ENCODE data around the gene ATP13A3. TPM values are rescaled to one million over a fixed set of nuclear protein-coding genes. Genes with fewer than 3 reads are reported as not detected.

The ATP13A3 gene
- total RNA-seq, 2 experiments from 2014 or later = 79.5 to 84.5 TPM

DNA sequence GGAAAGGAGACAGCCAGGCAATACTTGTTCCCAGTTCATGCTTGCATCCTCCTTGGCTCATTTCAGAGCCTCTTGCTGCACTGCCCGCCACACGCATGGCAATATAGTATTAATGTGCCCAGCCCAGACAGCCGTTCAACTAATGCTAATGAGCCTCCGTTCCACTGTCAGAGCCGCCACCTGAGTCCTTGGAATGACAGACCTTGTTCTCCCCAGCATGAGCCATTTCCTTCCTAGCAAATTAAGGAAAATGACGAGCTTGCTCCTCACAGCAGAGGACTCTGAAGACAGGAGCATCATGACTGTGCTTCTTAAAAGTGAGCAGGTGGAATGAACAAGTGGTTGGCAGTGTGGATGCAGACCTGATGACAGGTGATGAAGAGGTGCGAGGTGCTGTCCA is 106.5 kb downstream of the ATP13A3 start:
- ChIA-PET POLR2A (no interaction called here), CTCF (ENCODE audit: unreplicated experiment) (no interaction called here)
- intact Hi-C loops (cut with micrococcal nuclease; ENCODE audit: unreplicated experiment) = no loop called here
- Histone ChIP-seq H3K9me3 (ENCODE audit: low read length) (no peaks in the 10 kb centered on the region), H3K9me2 (ENCODE audit: insufficient read depth, low read length) (no peaks in the 10 kb centered on the region), H3K4me3 (ENCODE audit: low read depth, low read length, poor library complexity, severe bottlenecking) (no peak overlapping the region), H3K27ac (ENCODE audit: low read depth, low read length, poor library complexity, severe bottlenecking) (no peak overlapping the region), H3K36me3 (ENCODE audit: insufficient read depth, low read length) (no peaks in the 10 kb centered on the region), H4K20me1 (ENCODE audit: insufficient read depth, low read length) (no peaks in the 10 kb centered on the region), H3K4me2 (ENCODE audit: low read length) (no peak overlapping the region), H3K79me2 (ENCODE audit: insufficient read depth, low read depth, low read length) (no peaks in the 10 kb centered on the region), H2AFZ (ENCODE audit: low read length) (no peak overlapping the region), H3K4me1 (ENCODE audit: insufficient read depth, low read length, poor library complexity, severe bottlenecking) (no peaks in the 10 kb centered on the region)
- BruUV-seq (replicated peaks) = no TSS peak
- TF ChIP-seq EZH2phosphoT487 (IDR thresholded peaks at IDR 0.05; ENCODE audit: borderline replicate concordance, low read depth, low read length) = no peak
- TF ChIP-seq, protein P1, sequence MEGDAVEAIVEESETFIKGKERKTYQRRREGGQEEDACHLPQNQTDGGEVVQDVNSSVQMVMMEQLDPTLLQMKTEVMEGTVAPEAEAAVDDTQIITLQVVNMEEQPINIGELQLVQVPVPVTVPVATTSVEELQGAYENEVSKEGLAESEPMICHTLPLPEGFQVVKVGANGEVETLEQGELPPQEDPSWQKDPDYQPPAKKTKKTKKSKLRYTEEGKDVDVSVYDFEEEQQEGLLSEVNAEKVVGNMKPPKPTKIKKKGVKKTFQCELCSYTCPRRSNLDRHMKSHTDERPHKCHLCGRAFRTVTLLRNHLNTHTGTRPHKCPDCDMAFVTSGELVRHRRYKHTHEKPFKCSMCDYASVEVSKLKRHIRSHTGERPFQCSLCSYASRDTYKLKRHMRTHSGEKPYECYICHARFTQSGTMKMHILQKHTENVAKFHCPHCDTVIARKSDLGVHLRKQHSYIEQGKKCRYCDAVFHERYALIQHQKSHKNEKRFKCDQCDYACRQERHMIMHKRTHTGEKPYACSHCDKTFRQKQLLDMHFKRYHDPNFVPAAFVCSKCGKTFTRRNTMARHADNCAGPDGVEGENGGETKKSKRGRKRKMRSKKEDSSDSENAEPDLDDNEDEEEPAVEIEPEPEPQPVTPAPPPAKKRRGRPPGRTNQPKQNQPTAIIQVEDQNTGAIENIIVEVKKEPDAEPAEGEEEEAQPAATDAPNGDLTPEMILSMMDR (conservative IDR thresholded peaks at IDR 0.05; ENCODE audit: low read length) = no peak
- no peak for DNase-seq (ENCODE audit: low spot score)

DNA sequence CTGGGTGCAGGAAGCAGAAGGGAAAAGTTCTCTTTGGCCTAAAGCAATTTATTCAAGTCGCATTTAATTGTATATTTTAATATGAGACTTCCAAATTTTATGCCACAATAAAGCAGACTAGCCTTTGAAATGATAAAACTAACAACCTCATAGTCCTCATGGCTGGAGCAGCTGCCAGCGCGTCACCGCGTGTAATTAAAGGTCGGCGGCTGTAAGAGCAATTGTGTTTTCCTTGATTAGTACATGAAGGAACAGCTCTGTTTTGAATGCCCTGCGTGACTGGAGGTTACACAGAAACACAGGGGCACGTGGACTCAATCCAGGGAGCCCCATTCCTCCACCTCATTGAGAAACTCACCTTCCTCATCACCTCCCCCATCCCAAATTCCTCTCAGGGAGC is 107.2 kb downstream of the ATP13A3 start:
- H3K27ac ChIP-seq (ENCODE audit: low read depth, low read length, poor library complexity, severe bottlenecking) = no peak overlapping the region
- H3K4me1 ChIP-seq (ENCODE audit: insufficient read depth, low read length, poor library complexity, severe bottlenecking) = no peaks in the 10 kb centered on the region
- no peak for TF ChIP-seq EZH2phosphoT487 (IDR thresholded peaks at IDR 0.05; ENCODE audit: borderline replicate concordance, low read depth, low read length)
- TF ChIP-seq, protein P1 (conservative IDR thresholded peaks at IDR 0.05; ENCODE audit: low read length) = no peak
- no peaks in the 10 kb centered on the region for H3K79me2 ChIP-seq (ENCODE audit: insufficient read depth, low read depth, low read length)
- H3K4me2 ChIP-seq (ENCODE audit: low read length) = no peak overlapping the region
- H3K9me3 ChIP-seq (ENCODE audit: low read length) = no peaks in the 10 kb centered on the region
- no peaks in the 10 kb centered on the region for H3K36me3 ChIP-seq (ENCODE audit: insufficient read depth, low read length)
- DNase-seq (ENCODE audit: low spot score) = no peak
- H3K9me2 ChIP-seq (ENCODE audit: insufficient read depth, low read length) = no peaks in the 10 kb centered on the region
- H4K20me1 ChIP-seq (ENCODE audit: insufficient read depth, low read length) = no peaks in the 10 kb centered on the region
- CTCF ChIA-PET (ENCODE audit: unreplicated experiment) = no interaction called here
- H2AFZ ChIP-seq (ENCODE audit: low read length) = no peak overlapping the region
- BruUV-seq (replicated peaks) = no TSS peak
- intact Hi-C loops (cut with micrococcal nuclease; ENCODE audit: unreplicated experiment) = no loop called here
- POLR2A ChIA-PET = no interaction called here
- H3K4me3 ChIP-seq (ENCODE audit: low read depth, low read length, poor library complexity, severe bottlenecking) = no peak overlapping the region

DNA sequence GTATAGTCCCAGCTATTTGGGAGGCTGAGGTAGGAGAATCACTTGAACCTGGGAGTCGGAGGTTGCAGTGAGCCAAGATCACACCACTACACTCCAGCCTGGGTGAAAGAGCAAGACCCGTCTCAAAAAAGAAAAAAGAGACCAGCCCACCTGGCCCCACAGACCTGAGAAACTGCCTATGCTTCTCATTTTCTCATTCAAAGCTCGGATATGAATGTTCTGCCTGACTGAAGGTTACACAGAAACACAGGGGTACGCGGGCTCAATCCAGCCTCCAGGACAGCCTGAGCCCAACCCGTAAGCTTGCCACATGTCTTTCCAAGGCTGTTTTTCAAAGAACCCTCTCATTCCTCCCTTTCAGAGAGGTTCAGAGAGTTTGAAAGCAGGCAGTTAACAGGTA is 107.6 kb downstream of the ATP13A3 start:
- H3K27ac ChIP-seq (ENCODE audit: low read depth, low read length, poor library complexity, severe bottlenecking) = no peak overlapping the region
- H3K4me3 ChIP-seq (ENCODE audit: low read depth, low read length, poor library complexity, severe bottlenecking) = no peak overlapping the region
- H3K79me2 ChIP-seq (ENCODE audit: insufficient read depth, low read depth, low read length) = no peaks in the 10 kb centered on the region
- no peak overlapping the region for H2AFZ ChIP-seq (ENCODE audit: low read length)
- no peaks in the 10 kb centered on the region for H4K20me1 ChIP-seq (ENCODE audit: insufficient read depth, low read length)
- H3K9me3 ChIP-seq (ENCODE audit: low read length) = no peaks in the 10 kb centered on the region
- ChIA-PET CTCF (ENCODE audit: unreplicated experiment) (no interaction called here), POLR2A (no interaction called here)
- H3K4me1 ChIP-seq (ENCODE audit: insufficient read depth, low read length, poor library complexity, severe bottlenecking) = no peaks in the 10 kb centered on the region
- intact Hi-C loops (cut with micrococcal nuclease; ENCODE audit: unreplicated experiment) = no loop called here
- no peaks in the 10 kb centered on the region for H3K36me3 ChIP-seq (ENCODE audit: insufficient read depth, low read length)
- BruUV-seq (replicated peaks) = no TSS peak
- no peak overlapping the region for H3K4me2 ChIP-seq (ENCODE audit: low read length)
- TF ChIP-seq, protein P1 (conservative IDR thresholded peaks at IDR 0.05; ENCODE audit: low read length) = no peak
- no peak for TF ChIP-seq EZH2phosphoT487 (IDR thresholded peaks at IDR 0.05; ENCODE audit: borderline replicate concordance, low read depth, low read length)
- H3K9me2 ChIP-seq (ENCODE audit: insufficient read depth, low read length) = no peaks in the 10 kb centered on the region
- no peak for DNase-seq (ENCODE audit: low spot score)
